Measurements from ENCODE around the gene CEP192. TPM values are rescaled to one million over a fixed set of nuclear protein-coding genes. Genes with fewer than 3 reads are reported as not detected.

CEP192 gene
- total RNA-seq, 4 donors from 2014 or later, result 16.9 to 28.6 (median 20.0) TPM

DNA sequence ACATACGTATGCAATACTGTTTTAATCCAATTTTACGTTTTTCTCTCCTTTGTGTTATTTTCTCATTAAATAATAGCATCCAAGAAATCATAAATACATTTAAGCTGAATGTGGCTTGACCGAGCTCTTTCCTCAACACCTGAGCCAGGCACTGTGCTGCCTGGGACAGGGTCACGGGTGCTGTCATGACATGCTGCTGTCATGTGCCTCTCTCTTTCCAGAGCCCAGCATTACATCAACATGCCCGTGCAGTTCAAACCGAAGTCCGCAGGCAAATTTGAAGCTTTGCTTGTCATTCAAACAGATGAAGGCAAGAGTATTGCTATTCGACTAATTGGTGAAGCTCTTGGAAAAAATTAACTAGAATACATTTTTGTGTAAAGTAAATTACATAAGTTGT is 133.2 kb downstream of the CEP192 start:
- no peaks in the 10 kb centered on the region for H3K4me1 ChIP-seq
- H3K36me3 ChIP-seq, result peaks cover 0 to 25% of the 10 kb centered on the region in 2 donors
- no peak for ATAC-seq
- no peak overlapping the region for H3K27ac ChIP-seq
- WGBS, 2 donors (ENCODE audit: low coverage in 1 of 2), result 84 to 89% methylated on average over 8 of the region's 8 CpGs
- no peak for TF ChIP-seq POLR2A (IDR thresholded peaks at IDR 0.05)
- TF ChIP-seq EP300 (IDR thresholded peaks at IDR 0.05), result no peak
- TF ChIP-seq POLR2AphosphoS5 (IDR thresholded peaks at IDR 0.05), result no peak
- TF ChIP-seq, protein P1, sequence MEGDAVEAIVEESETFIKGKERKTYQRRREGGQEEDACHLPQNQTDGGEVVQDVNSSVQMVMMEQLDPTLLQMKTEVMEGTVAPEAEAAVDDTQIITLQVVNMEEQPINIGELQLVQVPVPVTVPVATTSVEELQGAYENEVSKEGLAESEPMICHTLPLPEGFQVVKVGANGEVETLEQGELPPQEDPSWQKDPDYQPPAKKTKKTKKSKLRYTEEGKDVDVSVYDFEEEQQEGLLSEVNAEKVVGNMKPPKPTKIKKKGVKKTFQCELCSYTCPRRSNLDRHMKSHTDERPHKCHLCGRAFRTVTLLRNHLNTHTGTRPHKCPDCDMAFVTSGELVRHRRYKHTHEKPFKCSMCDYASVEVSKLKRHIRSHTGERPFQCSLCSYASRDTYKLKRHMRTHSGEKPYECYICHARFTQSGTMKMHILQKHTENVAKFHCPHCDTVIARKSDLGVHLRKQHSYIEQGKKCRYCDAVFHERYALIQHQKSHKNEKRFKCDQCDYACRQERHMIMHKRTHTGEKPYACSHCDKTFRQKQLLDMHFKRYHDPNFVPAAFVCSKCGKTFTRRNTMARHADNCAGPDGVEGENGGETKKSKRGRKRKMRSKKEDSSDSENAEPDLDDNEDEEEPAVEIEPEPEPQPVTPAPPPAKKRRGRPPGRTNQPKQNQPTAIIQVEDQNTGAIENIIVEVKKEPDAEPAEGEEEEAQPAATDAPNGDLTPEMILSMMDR (IDR thresholded peaks at IDR 0.05), result no peak
- no peaks in the 10 kb centered on the region for H3K9me3 ChIP-seq
- H3K27me3 ChIP-seq, result no peaks in the 10 kb centered on the region
- no peak overlapping the region for H3K4me3 ChIP-seq

GRCh38 chr18:13125191-13125590 is 134.0 kb downstream of the CEP192 start:
- Histone ChIP-seq H3K36me3 (peaks cover 0 to 24% of the 10 kb centered on the region in 2 donors), H3K4me3 (no peak overlapping the region), H3K4me1 (no peaks in the 10 kb centered on the region), H3K27me3 (no peaks in the 10 kb centered on the region), H3K27ac (no peak overlapping the region), H3K9me3 (no peaks in the 10 kb centered on the region)
- WGBS, 2 donors (ENCODE audit: low coverage in 1 of 2), result 33 to 62% methylated on average over 2 to 5 of the region's 5 CpGs
- TF ChIP-seq EP300 (IDR thresholded peaks at IDR 0.05) (no peak), POLR2A (IDR thresholded peaks at IDR 0.05) (no peak), POLR2AphosphoS5 (IDR thresholded peaks at IDR 0.05) (no peak)
- TF ChIP-seq, protein P1 (IDR thresholded peaks at IDR 0.05), result no peak
- ATAC-seq, result no peak

GRCh38 chr18:13126966-13127598 is 135.9 kb downstream of the CEP192 start:
- WGBS, 2 donors (ENCODE audit: low coverage in 1 of 2), result 96 to 98% methylated on average over 9 to 11 of the region's 17 CpGs
- Histone ChIP-seq H3K4me1 (no peaks in the 10 kb centered on the region), H3K36me3 (peaks cover 0 to 22% of the 10 kb centered on the region in 2 donors), H3K4me3 (no peak overlapping the region), H3K9me3 (no peaks in the 10 kb centered on the region), H3K27me3 (no peaks in the 10 kb centered on the region), H3K27ac (no peak overlapping the region)
- no peak for ATAC-seq
- no peak for TF ChIP-seq POLR2A (IDR thresholded peaks at IDR 0.05)
- TF ChIP-seq EP300 (IDR thresholded peaks at IDR 0.05), result no peak
- TF ChIP-seq, protein P1 (IDR thresholded peaks at IDR 0.05), result no peak
- TF ChIP-seq POLR2AphosphoS5 (IDR thresholded peaks at IDR 0.05), result no peak

- TF ChIP-seq, protein P1 (IDR thresholded peaks at IDR 0.05), result no peak
- no peak for TF ChIP-seq POLR2AphosphoS5 (IDR thresholded peaks at IDR 0.05)
- no peak for TF ChIP-seq POLR2A (IDR thresholded peaks at IDR 0.05)
- TF ChIP-seq EP300 (IDR thresholded peaks at IDR 0.05), result no peak
- Histone ChIP-seq H3K9me3 (no peaks in the 10 kb centered on the region), H3K4me3 (no peak overlapping the region), H3K4me1 (peaks cover 0 to 3% (median 3%) of the 10 kb centered on the region in 3 donors), H3K27ac (no peak overlapping the region), H3K36me3 (peaks cover 0 to 10% of the 10 kb centered on the region in 2 donors), H3K27me3 (peaks cover 8% of the 10 kb centered on the region)
- ATAC-seq, result no peak
- 71 to 89% methylated on average over 3 of the region's 6 CpGs for WGBS, 2 donors (ENCODE audit: low coverage in 1 of 2)
These were observed 140.1 kb downstream of the CEP192 start for GRCh38 chr18:13131283-13131682.
